GM23248 (cell line): ENCODE measurements around the gene MAPT. TPM values are rescaled to one million over a fixed set of nuclear protein-coding genes. Genes with fewer than 3 reads are reported as not detected.

Experiments used
- DNase-seq: peaks from one replicate; pipeline ENCODE4 v3.0.0-alpha.2; 2015
- H2AFZ ChIP-seq: fragments of 200-600 bp; sonication (generic); 2 replicates; pipeline ENCODE4 v1.6.1; 2016; ENCODE audit warnings: antibody characterized with exemption
- H3F3A ChIP-seq: fragments of 200-600 bp; sonication (generic); 2 replicates; pipeline ENCODE4 v1.6.1; 2016; ENCODE audit warnings: mild to moderate bottlenecking, antibody characterized with exemption, mixed run types; ENCODE audit not compliant: insufficient read depth
- H3K27ac ChIP-seq: fragments of 200-600 bp; sonication (generic); 2 replicates; pipeline ENCODE4 v1.5.1; 2016; ENCODE audit warnings: mild to moderate bottlenecking
- H3K27me3 ChIP-seq: fragments of 200-600 bp; sonication (generic); replicated peaks from 2 replicates; pipeline ENCODE4 v1.6.1; 2016; ENCODE audit warnings: mild to moderate bottlenecking; ENCODE audit not compliant: insufficient read depth
- H3K36me3 ChIP-seq: fragments of 200-600 bp; sonication (generic); 2 replicates; pipeline ENCODE4 v1.6.1; 2016; ENCODE audit warnings: low read depth, mild to moderate bottlenecking
- H3K4me1 ChIP-seq: fragments of 200-600 bp; sonication (generic); 2 replicates; pipeline ENCODE4 v1.6.1; 2016; ENCODE audit warnings: mild to moderate bottlenecking; ENCODE audit not compliant: insufficient read depth
- H3K4me2 ChIP-seq: fragments of 200-600 bp; sonication (generic); one replicate; pipeline ENCODE4 v1.6.1; 2016; ENCODE audit warnings: mild to moderate bottlenecking; ENCODE audit not compliant: unreplicated experiment
- H3K4me3 ChIP-seq: fragments of 200-600 bp; sonication (generic); 2 replicates; pipeline ENCODE4 v1.5.1; 2016; ENCODE audit warnings: mild to moderate bottlenecking
- H3K79me2 ChIP-seq: fragments of 200-600 bp; sonication (generic); 2 replicates; pipeline ENCODE4 v1.6.1; 2016; ENCODE audit warnings: mild to moderate bottlenecking; ENCODE audit not compliant: insufficient read depth
- H3K9ac ChIP-seq: fragments of 200-600 bp; sonication (generic); 2 replicates; pipeline ENCODE4 v1.6.1; 2016; ENCODE audit warnings: mild to moderate bottlenecking
- H3K9me2 ChIP-seq: fragments of 200-600 bp; sonication (generic); 2 replicates; pipeline ENCODE4 v1.6.1; 2016; ENCODE audit warnings: mixed run types, mild to moderate bottlenecking, moderate library complexity; ENCODE audit not compliant: insufficient read depth
- H3K9me3 ChIP-seq: fragments of 200-600 bp; sonication (generic); one replicate; pipeline ENCODE4 v1.6.1; 2017; ENCODE audit warnings: low read depth
- H4K20me1 ChIP-seq: fragments of 200-600 bp; sonication (generic); 2 replicates; pipeline ENCODE4 v1.6.0; 2016; ENCODE audit not compliant: insufficient read depth
- EZH2 ChIP-seq: fragments of 200-600 bp; sonication (generic); IDR thresholded peaks from 2 replicates; pipeline ENCODE4 v1.6.1; 2018; ENCODE audit warnings: antibody characterized with exemption, mild to moderate bottlenecking; ENCODE audit not compliant: insufficient read depth, poor library complexity, severe bottlenecking
- EZH2phosphoT487 ChIP-seq: fragments of 200-600 bp; sonication (generic); IDR thresholded peaks from 2 replicates; pipeline ENCODE4 v1.6.1; 2018; ENCODE audit warnings: antibody characterized with exemption, moderate library complexity, mild to moderate bottlenecking, low read depth; ENCODE audit not compliant: insufficient read depth
- WGBS, 2 experiments: methylation state at CpG; one replicate each; pipeline ENCODE4 v1.1.6; 2015 to 2017; ENCODE audit warnings: low lambda C conversion rate in 2 of 2, low coverage in 1 of 2; ENCODE audit errors: missing lambda C conversion rate in 2 of 2; 5-methylcytosine and 5-hydroxymethylcytosine counted together
- in situ Hi-C: fragments of 300-500 bp; cut with MboI; formaldehyde crosslinking; loops from 2 replicates; pipeline ENCODE4 v1.15.0; 2020
- polyA plus RNA-seq: library from polyadenylated mRNA; unstranded; fragments of >200 nt; fragmentation: Nextera tagmentation; extraction: Ambion mirVana; gene quantifications from 2 replicates; pipeline ENCODE4 v1.2.1, GENCODE V29; 2016
- total RNA-seq: library from RNA; depleted of rRNA; stranded (reverse); fragments of >200 nt; shearing (Covaris generic); gene quantifications from 2 replicates; pipeline ENCODE4 v1.2.3, GENCODE V29; 2014

MAPT gene
- total and polyA plus RNA-seq, 2 experiments from 2014 or later, result 0.06 TPM; not detected in 1

DNA sequence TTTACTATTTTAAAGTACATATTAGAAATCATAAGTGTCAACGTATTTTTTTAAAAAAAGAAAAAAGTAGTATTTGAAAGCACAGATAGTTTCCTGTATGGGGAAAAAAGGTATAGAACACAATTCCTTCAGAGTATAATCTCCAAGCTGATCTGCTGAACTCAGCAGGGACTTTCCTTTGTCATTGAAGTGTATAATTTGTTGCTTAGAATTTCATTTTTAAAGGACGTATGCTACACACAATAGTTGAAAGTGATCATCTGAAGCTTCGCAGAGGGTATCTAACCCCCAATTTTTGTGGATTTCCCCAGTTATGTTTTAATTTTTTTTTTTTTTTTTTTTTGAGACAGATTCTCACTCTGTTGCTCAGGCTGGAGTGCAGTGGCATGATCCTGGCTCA, 20.2 kb upstream of the MAPT start:
- peaks cover 9% of the 10 kb centered on the region for H3K27me3 ChIP-seq
- no peaks in the 10 kb centered on the region for H3F3A ChIP-seq
- H3K9ac ChIP-seq, result no peak overlapping the region
- no peak for TF ChIP-seq EZH2
- no peak for TF ChIP-seq EZH2phosphoT487
- H3K36me3 ChIP-seq, result no peaks in the 10 kb centered on the region
- no peaks in the 10 kb centered on the region for H3K79me2 ChIP-seq
- no peaks in the 10 kb centered on the region for H3K9me2 ChIP-seq
- no peak overlapping the region for H3K27ac ChIP-seq
- H3K4me3 ChIP-seq, result no peak overlapping the region
- in situ Hi-C loops, result no loop called here
- H4K20me1 ChIP-seq, result no peaks in the 10 kb centered on the region
- 26 to 39% methylated on average over 3 of the region's 3 CpGs for WGBS, 2 experiments
- no peak overlapping the region for H3K4me2 ChIP-seq
- DNase-seq, result no peak
- H2AFZ ChIP-seq, result no peak overlapping the region
- no peaks in the 10 kb centered on the region for H3K9me3 ChIP-seq
- H3K4me1 ChIP-seq, result no peaks in the 10 kb centered on the region

DNA sequence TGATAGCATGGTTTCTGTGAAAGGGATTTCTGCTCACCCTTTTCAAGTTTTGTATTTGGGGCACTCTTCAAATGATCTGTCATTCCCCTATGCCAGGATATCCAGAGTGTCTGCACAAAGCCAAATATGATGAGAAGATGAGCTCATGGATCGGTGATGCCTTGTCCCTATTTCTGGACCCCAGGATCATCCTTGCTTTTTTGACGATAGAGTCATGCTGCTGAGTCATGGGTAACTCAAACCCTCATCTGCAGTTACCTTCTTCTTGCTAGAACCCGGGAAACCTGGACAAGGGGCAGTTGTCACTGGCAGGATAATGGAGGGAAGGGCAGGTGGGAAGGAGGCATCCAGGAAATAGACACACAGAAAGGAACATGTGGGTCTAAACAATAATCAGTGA, 17.8 kb upstream of the MAPT start:
- Histone ChIP-seq H3K9me3 (no peaks in the 10 kb centered on the region), H3F3A (no peaks in the 10 kb centered on the region), H3K9ac (no peak overlapping the region), H3K4me3 (no peak overlapping the region), H3K4me2 (no peak overlapping the region), H3K79me2 (no peaks in the 10 kb centered on the region), H3K27ac (no peak overlapping the region), H3K36me3 (no peaks in the 10 kb centered on the region), H3K9me2 (no peaks in the 10 kb centered on the region), H3K4me1 (no peaks in the 10 kb centered on the region), H2AFZ (no peak overlapping the region), H3K27me3 (peaks cover 9% of the 10 kb centered on the region), H4K20me1 (no peaks in the 10 kb centered on the region)
- 64 to 68% methylated on average over 3 of the region's 3 CpGs for WGBS, 2 experiments
- TF ChIP-seq EZH2, result no peak
- TF ChIP-seq EZH2phosphoT487, result no peak
- no peak for DNase-seq
- in situ Hi-C loops, result no loop called here

DNA sequence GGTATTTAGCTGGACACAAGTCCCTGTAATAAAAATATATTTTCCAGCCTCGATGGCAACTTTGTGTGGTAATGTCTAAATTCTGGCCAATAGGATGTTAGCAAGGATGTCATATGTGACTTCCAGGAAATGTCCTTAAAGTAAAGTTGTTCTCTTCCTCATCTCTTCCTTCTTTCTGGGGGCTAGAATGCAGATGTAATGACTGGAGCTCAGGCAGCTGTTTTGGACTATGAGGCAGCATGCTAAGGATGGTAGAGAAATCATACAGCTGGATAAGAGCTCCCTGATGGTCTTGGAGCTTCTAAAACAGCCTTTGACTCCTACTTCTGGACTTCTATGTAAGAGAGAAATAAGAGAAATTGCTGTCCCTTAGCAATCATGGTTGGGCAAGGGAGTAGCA, 16.9 kb upstream of the MAPT start:
- no peak overlapping the region for H3K4me2 ChIP-seq
- H3K79me2 ChIP-seq, result no peaks in the 10 kb centered on the region
- H3K4me1 ChIP-seq, result no peaks in the 10 kb centered on the region
- peaks cover 9% of the 10 kb centered on the region for H3K27me3 ChIP-seq
- no peak overlapping the region for H3K27ac ChIP-seq
- H3K36me3 ChIP-seq, result no peaks in the 10 kb centered on the region
- H3K9ac ChIP-seq, result no peak overlapping the region
- no peak overlapping the region for H3K4me3 ChIP-seq
- no peaks in the 10 kb centered on the region for H3K9me2 ChIP-seq
- in situ Hi-C loops, result no loop called here
- no peaks in the 10 kb centered on the region for H3F3A ChIP-seq
- 41 to 45% methylated on average over 1 of the region's 1 CpG for WGBS, 2 experiments
- no peaks in the 10 kb centered on the region for H4K20me1 ChIP-seq
- TF ChIP-seq EZH2, result no peak
- no peak for TF ChIP-seq EZH2phosphoT487
- H3K9me3 ChIP-seq, result no peaks in the 10 kb centered on the region
- no peak overlapping the region for H2AFZ ChIP-seq
- DNase-seq, result no peak

DNA sequence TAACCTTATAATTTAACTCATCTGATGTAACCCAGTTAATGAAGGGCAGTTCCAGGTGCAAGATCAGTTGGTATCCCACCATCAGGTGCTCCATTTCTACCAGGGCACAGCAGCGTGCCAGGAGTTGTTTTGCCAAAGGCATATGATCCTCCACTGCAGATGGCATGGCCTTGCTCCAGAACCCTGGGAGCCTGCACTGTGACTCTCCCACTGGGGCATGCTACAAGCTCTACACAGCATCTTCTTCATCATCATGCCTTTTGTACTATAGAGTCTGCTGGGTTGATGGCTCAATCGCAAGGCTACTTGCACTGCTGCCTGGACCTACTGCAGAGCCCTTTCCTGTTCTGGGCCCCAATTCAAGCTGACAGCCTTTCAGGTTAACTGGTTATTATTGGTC, 11.3 kb upstream of the MAPT start:
- no peaks in the 10 kb centered on the region for H3K27me3 ChIP-seq
- H3K9me3 ChIP-seq, result no peaks in the 10 kb centered on the region
- no peaks in the 10 kb centered on the region for H3K36me3 ChIP-seq
- no peak overlapping the region for H3K27ac ChIP-seq
- H4K20me1 ChIP-seq, result no peaks in the 10 kb centered on the region
- H3K4me2 ChIP-seq, result no peak overlapping the region
- no peak for DNase-seq
- H3K79me2 ChIP-seq, result no peaks in the 10 kb centered on the region
- no peak overlapping the region for H3K4me3 ChIP-seq
- H2AFZ ChIP-seq, result no peak overlapping the region
- H3K4me1 ChIP-seq, result no peaks in the 10 kb centered on the region
- 75 to 79% methylated on average over 2 of the region's 2 CpGs for WGBS, 2 experiments
- no peaks in the 10 kb centered on the region for H3K9me2 ChIP-seq
- H3K9ac ChIP-seq, result no peak overlapping the region
- TF ChIP-seq EZH2 (no peak), EZH2phosphoT487 (no peak)
- no peaks in the 10 kb centered on the region for H3F3A ChIP-seq
- in situ Hi-C loops, result no loop called here

DNA sequence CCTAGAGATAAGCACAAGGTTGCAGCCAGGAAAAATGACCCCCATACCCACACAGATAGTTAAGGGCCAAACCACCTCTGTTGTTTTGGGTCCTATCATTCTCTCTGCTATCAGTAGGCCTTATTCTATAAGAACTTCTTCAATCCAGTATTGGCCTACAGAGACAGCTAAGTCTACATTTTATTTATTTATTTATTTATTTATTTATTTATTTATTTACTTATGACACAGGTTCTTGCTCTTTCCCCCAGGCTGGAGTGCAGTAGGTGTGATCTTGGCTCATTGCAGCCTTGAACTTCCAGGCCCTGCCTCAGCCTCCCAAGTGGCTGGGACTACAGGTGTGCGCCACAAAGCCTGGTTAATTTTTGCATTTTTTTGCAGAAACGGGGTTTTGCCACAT, 7.5 kb upstream of the MAPT start:
- in situ Hi-C loops, result no loop called here
- Histone ChIP-seq H3K9ac (no peak overlapping the region), H4K20me1 (no peaks in the 10 kb centered on the region), H3K4me2 (no peak overlapping the region), H3K9me3 (no peaks in the 10 kb centered on the region), H3K9me2 (no peaks in the 10 kb centered on the region), H3K4me3 (no peak overlapping the region), H3K36me3 (no peaks in the 10 kb centered on the region), H3K27me3 (no peaks in the 10 kb centered on the region), H3K27ac (no peak overlapping the region), H3K4me1 (no peaks in the 10 kb centered on the region), H2AFZ (no peak overlapping the region), H3K79me2 (no peaks in the 10 kb centered on the region), H3F3A (no peaks in the 10 kb centered on the region)
- WGBS, 2 experiments, result 14 to 25% methylated on average over 2 of the region's 2 CpGs
- no peak for TF ChIP-seq EZH2
- TF ChIP-seq EZH2phosphoT487, result no peak
- no peak for DNase-seq
